ENCODE data around the gene SGIP1.

Gene SGIP1

DNA sequence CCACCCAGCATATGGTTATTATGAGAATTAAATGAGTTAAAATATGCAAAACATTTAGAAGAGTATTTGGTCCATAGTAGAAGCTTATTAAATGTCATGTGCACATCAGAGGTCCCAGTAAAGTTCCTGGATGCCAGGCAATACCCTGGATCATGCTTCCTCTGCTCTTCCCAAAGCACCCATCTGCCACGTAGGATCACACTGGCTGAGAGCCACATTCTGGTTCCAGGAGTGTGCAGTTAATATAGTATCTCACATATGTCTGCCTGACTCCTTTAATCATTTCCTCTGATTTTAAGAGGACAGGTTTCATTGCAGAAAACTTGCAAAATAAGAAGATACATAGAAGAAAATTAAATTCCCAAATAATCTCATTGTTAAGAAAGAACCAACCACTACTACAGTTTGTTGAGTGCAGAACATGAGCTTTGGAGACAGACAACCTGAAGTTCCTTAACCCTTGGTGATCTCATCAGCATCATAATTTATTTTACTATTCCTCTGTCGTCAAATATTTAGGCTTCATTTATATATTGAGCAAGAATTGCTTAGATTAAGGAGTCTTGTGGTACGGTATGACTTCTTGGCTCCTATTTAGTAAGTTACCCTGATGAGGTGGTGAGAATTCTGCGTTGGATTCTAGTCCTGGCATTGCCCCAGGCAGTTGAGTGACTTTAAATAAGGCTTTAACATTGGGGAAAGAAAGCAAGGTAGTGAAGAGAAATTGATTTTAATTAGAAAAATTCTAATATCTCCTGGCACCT is 12.3 kb downstream of the SGIP1 start:
- no peak for TF ChIP-seq TAF1 (IDR thresholded peaks at IDR 0.05; ENCODE audit: low read depth, low read length)
- no peak for TF ChIP-seq POLR2AphosphoS5 (IDR thresholded peaks at IDR 0.05; ENCODE audit: low read depth, low read length)
- DNase-seq (ENCODE audit: insufficient read length, low spot score) (no peak), FAIRE-seq (no peak)

DNA sequence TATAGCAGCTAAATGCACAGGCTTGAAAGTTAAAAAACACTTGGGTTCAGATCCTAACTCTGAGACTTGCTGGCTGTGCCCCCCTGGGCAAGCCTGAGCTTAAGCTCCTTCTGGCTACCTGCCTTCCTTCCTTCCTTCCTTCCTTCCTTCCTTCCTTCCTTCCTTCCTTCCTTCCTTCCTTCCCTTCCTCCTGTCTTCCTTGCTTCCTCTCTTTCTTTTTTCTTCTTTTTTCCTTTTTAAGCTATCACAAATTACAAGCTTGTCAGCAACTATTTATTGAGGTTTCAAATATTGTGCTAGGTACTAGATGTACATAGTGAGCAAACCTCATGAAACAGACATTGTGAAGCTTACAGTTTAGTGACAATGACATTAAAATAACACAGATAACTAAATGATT is 15.1 kb downstream of the SGIP1 start:
- no peak for TF ChIP-seq TAF1 (IDR thresholded peaks at IDR 0.05; ENCODE audit: low read depth, low read length)
- no peak for TF ChIP-seq PAX5 (IDR thresholded peaks at IDR 0.05; ENCODE audit: insufficient read depth, low read length, severe bottlenecking)
- TF ChIP-seq SPI1 (IDR thresholded peaks at IDR 0.05; ENCODE audit: low read depth, low read length) = no peak
- no peak for TF ChIP-seq POLR2A (IDR thresholded peaks at IDR 0.05; ENCODE audit: low read depth, low read length)
- no peak for TF ChIP-seq POLR2AphosphoS5 (IDR thresholded peaks at IDR 0.05; ENCODE audit: low read depth, low read length)
- TF ChIP-seq POU2F2 (IDR thresholded peaks at IDR 0.05; ENCODE audit: low read depth, low read length) = no peak
- DNase-seq (ENCODE audit: insufficient read length, low spot score) = no peak
- FAIRE-seq = no peak

DNA sequence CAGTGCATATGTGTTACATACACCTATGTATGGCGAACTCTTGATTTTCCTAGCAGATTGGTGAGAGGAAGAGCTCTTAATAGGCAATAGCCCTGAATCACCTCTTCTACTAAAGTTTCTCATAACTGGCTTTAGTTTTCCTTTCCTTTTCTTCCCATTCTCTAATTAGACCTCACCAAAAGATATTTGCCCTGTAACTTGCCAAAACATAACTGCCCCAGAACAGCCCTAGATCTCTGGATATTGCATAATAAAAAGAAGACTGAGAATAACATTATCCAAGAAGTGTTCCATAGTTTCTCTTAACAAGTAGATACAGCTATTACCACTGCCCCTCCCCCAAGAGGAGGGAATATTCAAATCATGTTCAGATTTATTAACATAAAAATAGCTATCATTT is 16.3 kb downstream of the SGIP1 start:
- no peak for TF ChIP-seq POLR2A (IDR thresholded peaks at IDR 0.05; ENCODE audit: low read depth, low read length)
- no peak for TF ChIP-seq POU2F2 (IDR thresholded peaks at IDR 0.05; ENCODE audit: low read depth, low read length)
- TF ChIP-seq PAX5 (IDR thresholded peaks at IDR 0.05; ENCODE audit: insufficient read depth, low read length, severe bottlenecking) = no peak
- TF ChIP-seq POLR2AphosphoS5 (IDR thresholded peaks at IDR 0.05; ENCODE audit: low read depth, low read length) = no peak
- no peak for TF ChIP-seq SPI1 (IDR thresholded peaks at IDR 0.05; ENCODE audit: low read depth, low read length)
- no peak for TF ChIP-seq TAF1 (IDR thresholded peaks at IDR 0.05; ENCODE audit: low read depth, low read length)
- DNase-seq (ENCODE audit: insufficient read length, low spot score) (no peak), FAIRE-seq (no peak)

DNA sequence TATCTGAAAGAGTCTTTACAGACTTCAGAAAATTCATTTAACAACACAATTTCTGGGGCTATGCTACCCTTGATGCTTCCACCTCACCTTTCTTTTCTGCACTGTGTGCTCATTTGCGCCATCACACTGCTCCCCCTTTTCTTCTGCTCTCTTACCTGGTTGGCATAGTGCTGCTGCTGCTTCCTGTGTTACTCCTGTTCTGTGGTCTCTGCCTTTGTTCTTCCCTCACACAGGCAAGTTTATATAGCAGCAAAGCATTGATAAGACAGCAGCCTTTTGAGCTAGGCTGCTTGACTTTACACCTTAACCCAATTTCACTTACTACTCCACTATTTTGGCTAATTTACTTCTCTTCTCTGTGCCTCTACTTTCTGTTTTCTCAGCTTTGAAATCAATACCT is 18.3 kb downstream of the SGIP1 start:
- TF ChIP-seq POU2F2 (IDR thresholded peaks at IDR 0.05; ENCODE audit: low read depth, low read length) (no peak), POLR2AphosphoS5 (IDR thresholded peaks at IDR 0.05; ENCODE audit: low read depth, low read length) (no peak), TAF1 (IDR thresholded peaks at IDR 0.05; ENCODE audit: low read depth, low read length) (no peak), SPI1 (IDR thresholded peaks at IDR 0.05; ENCODE audit: low read depth, low read length) (no peak), POLR2A (IDR thresholded peaks at IDR 0.05; ENCODE audit: low read depth, low read length) (no peak), PAX5 (IDR thresholded peaks at IDR 0.05; ENCODE audit: insufficient read depth, low read length, severe bottlenecking) (no peak)
- no peak for DNase-seq (ENCODE audit: insufficient read length, low spot score)
- FAIRE-seq = no peak

DNA sequence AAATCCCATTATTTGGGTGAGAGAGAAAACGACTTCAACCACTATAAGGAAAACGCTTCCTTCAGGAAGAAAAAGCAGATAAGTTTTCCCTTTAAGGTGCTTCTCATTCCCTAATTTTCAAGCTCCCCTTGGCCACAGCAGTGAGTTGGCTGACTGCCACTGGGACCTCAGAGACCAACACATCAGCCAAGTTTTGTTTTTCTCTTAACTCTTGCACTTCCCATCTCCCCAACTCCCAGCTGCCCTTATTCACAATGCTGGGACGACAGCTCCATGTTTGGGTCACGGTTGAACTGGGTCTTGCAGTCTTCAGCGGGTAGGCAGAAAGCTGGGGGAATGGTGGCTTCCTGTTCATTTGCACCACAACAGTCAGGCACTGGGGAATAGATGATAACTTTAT is 18.9 kb downstream of the SGIP1 start:
- TF ChIP-seq POLR2AphosphoS5 (IDR thresholded peaks at IDR 0.05; ENCODE audit: low read depth, low read length) = no peak
- TF ChIP-seq POU2F2 (IDR thresholded peaks at IDR 0.05; ENCODE audit: low read depth, low read length) = no peak
- no peak for TF ChIP-seq TAF1 (IDR thresholded peaks at IDR 0.05; ENCODE audit: low read depth, low read length)
- no peak for TF ChIP-seq PAX5 (IDR thresholded peaks at IDR 0.05; ENCODE audit: insufficient read depth, low read length, severe bottlenecking)
- TF ChIP-seq POLR2A (IDR thresholded peaks at IDR 0.05; ENCODE audit: low read depth, low read length) = no peak
- TF ChIP-seq SPI1 (IDR thresholded peaks at IDR 0.05; ENCODE audit: low read depth, low read length) = no peak
- FAIRE-seq (no peak), DNase-seq (ENCODE audit: insufficient read length, low spot score) (no peak)

DNA sequence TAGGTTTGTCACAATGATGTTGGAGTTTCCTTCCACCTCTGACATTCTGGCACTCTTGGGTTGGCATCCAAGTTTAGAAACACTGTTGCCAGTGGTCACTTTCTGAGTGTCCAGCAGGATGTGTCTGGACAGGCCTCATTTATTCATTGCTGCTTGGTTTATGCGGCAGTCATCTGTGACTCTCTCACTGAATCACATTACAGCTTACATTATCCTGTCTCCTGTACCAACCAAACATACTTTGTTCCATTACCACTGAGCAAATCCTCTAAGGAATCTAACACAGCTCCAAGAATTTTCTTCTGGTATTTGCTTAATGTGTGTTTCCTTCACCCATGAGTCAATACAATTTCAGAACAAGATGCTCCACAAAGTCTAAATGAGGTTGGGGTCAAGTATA is 19.9 kb downstream of the SGIP1 start:
- FAIRE-seq (no peak), DNase-seq (ENCODE audit: insufficient read length, low spot score) (no peak)
- TF ChIP-seq SPI1 (IDR thresholded peaks at IDR 0.05; ENCODE audit: low read depth, low read length) = no peak
- no peak for TF ChIP-seq POLR2A (IDR thresholded peaks at IDR 0.05; ENCODE audit: low read depth, low read length)

DNA sequence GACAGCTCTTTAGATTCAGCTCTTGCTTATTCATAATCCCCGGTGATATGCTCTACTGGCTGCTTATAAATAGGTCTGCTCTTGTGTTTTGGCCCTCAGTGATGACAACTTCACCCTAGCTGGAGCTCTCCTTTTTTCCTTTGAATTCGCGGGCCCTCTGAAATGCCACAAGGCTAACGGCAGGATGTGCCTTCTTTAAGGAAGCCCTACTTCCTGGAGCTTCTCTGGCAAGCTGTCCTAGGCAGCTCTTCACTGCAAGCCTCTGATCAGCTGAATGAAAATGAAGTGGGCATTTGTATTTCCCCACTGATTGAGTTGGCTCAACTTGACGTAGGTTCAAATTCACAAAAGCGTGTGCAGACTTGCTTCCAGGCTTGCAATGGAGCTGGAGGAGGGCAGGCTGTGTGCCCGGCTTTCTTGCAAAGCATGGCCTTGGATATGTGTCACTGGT is 22.2 kb downstream of the SGIP1 start:
- DNase-seq (ENCODE audit: insufficient read length, low spot score) (no peak), FAIRE-seq (no peak)

DNA sequence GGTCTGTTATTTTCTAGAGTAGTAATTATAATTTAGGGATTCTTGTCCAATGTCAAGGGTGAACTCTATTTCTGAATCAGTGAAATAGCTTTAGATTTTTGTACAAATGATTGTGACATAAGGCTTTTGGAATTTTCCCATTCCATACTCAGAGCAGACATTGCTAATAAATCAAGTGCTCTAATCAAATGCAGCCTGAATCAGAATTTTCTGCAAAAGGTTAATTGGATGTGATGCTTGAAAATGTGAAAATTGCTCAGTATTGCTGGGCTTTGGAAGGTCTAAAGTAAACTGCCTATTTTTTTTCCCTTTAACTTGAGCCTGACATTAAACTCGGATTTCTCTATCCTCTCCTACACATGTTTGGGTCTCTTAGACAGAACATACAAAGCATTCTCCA is 23.2 kb downstream of the SGIP1 start:
- TF ChIP-seq POU2F2 (IDR thresholded peaks at IDR 0.05; ENCODE audit: low read depth, low read length) = no peak
- no peak for TF ChIP-seq SPI1 (IDR thresholded peaks at IDR 0.05; ENCODE audit: low read depth, low read length)
- TF ChIP-seq POLR2A (IDR thresholded peaks at IDR 0.05; ENCODE audit: low read depth, low read length) = no peak
- TF ChIP-seq POLR2AphosphoS5 (IDR thresholded peaks at IDR 0.05; ENCODE audit: low read depth, low read length) = no peak
- no peak for TF ChIP-seq PAX5 (IDR thresholded peaks at IDR 0.05; ENCODE audit: insufficient read depth, low read length, severe bottlenecking)
- TF ChIP-seq TAF1 (IDR thresholded peaks at IDR 0.05; ENCODE audit: low read depth, low read length) = no peak
- no peak for DNase-seq (ENCODE audit: insufficient read length, low spot score)
- FAIRE-seq = no peak

More for the DNA sequence above, 22.2 kb downstream of the SGIP1 start:
- TF ChIP-seq TAF1 (IDR thresholded peaks at IDR 0.05; ENCODE audit: low read depth, low read length) (no peak), POLR2AphosphoS5 (IDR thresholded peaks at IDR 0.05; ENCODE audit: low read depth, low read length) (no peak), POLR2A (IDR thresholded peaks at IDR 0.05; ENCODE audit: low read depth, low read length) (no peak), PAX5 (IDR thresholded peaks at IDR 0.05; ENCODE audit: insufficient read depth, low read length, severe bottlenecking) (no peak), POU2F2 (IDR thresholded peaks at IDR 0.05; ENCODE audit: low read depth, low read length) (no peak), SPI1 (IDR thresholded peaks at IDR 0.05; ENCODE audit: low read depth, low read length) (no peak)

DNA sequence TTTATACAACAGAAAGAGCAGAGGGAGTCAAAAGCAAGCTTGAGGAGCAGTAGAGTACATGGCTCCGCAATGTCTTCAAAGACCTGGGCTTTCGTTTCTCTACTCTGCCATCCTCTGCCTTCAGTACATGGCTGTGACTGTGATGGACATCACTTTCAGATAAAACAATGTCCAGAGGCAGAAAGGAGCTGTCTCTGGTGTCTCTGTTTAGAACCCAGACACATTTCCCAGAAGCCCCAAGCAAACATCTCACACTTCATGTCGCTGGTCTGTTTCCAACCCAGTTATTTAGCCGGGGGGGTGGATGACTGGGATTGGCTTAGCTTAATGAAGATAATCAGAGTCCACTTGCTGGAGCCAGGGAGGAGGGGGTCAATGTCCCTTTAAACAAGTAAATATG is 25.6 kb downstream of the SGIP1 start:
- DNase-seq (ENCODE audit: insufficient read length, low spot score) (no peak), FAIRE-seq (no peak)
- no peak for TF ChIP-seq POLR2A (IDR thresholded peaks at IDR 0.05; ENCODE audit: low read depth, low read length)
- TF ChIP-seq POU2F2 (IDR thresholded peaks at IDR 0.05; ENCODE audit: low read depth, low read length) = no peak
- no peak for TF ChIP-seq POLR2AphosphoS5 (IDR thresholded peaks at IDR 0.05; ENCODE audit: low read depth, low read length)
- no peak for TF ChIP-seq TAF1 (IDR thresholded peaks at IDR 0.05; ENCODE audit: low read depth, low read length)
- no peak for TF ChIP-seq SPI1 (IDR thresholded peaks at IDR 0.05; ENCODE audit: low read depth, low read length)
- no peak for TF ChIP-seq PAX5 (IDR thresholded peaks at IDR 0.05; ENCODE audit: insufficient read depth, low read length, severe bottlenecking)

DNA sequence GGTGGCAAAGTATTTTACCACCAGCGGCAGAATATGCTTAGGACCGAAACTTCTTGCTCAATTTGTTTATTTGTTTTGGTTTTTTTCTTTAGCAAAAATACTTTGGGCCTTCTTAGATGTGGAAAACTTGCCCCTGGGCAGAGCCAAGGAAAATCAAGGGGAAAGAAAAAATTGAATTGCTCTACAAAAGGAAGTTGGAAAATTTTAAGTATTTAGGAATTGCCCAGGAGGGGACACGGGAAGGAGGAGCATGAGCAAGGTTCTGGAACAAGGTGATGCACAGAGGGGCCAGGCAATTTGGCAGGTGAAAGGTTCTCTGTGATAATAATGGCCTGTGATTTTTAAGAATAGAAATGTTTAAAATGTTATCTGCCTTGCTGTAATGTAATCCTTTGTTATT is 28.6 kb downstream of the SGIP1 start:
- TF ChIP-seq POU2F2 (IDR thresholded peaks at IDR 0.05; ENCODE audit: low read depth, low read length) = no peak
- no peak for TF ChIP-seq SPI1 (IDR thresholded peaks at IDR 0.05; ENCODE audit: low read depth, low read length)
- no peak for TF ChIP-seq POLR2A (IDR thresholded peaks at IDR 0.05; ENCODE audit: low read depth, low read length)
- TF ChIP-seq TAF1 (IDR thresholded peaks at IDR 0.05; ENCODE audit: low read depth, low read length) = no peak
- no peak for DNase-seq (ENCODE audit: insufficient read length, low spot score)
- no peak for FAIRE-seq
